Measurements from ENCODE around the gene SLC8A1. TPM values are rescaled to one million over a fixed set of nuclear protein-coding genes. Genes with fewer than 3 reads are reported as not detected.

SLC8A1 gene
- total and polyA plus RNA-seq, 10 of the 15 experiments (the other 5 are each of a cell fraction or from before 2014, with no cell fraction given) = under 0.01 to 1.2 (median 0.01) TPM; not detected in 3

DNA sequence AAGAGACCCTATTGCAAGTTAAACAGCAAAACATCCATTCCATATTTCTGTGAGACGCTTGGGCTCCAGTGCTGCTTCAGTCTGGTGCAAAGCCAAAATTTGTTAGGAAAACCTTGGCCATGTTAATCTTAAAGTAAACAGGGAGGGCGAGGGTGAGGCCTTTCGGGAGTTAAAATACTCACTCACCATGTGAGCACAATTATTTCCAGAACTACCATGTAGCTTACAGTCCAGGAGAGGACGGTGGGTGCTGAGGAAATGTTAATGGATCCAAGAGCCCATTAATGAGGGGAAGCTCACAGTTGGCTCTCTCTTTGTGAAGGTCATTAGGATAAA is 286.4 kb downstream of the SLC8A1 start:
- FAIRE-seq = no peak
- ChIA-PET SMC1A (ENCODE audit: uncharacterized antibody, unreplicated experiment) (interaction anchor here (0.7 kb wide), 1 partner anchor 13 kb away, joined by 4 read pairs; no protein-coding TSS in a partner anchor), POLR2A (no interaction called here), CTCF (no interaction called here), RAD21 (ENCODE audit: unreplicated experiment) (interaction anchor here (0.6 kb wide), 1 partner anchor 628 kb away, joined by 3 read pairs; no protein-coding TSS in a partner anchor)
- H3K79me2 ChIP-seq (ENCODE audit: control insufficient read depth, insufficient read depth, low read length) = no peaks in the 10 kb centered on the region
- H3K9ac ChIP-seq (ENCODE audit: control insufficient read depth, insufficient read depth, low read length) = no peak overlapping the region
- BruUV-seq (replicated peaks) = no TSS peak
- no peaks in the 10 kb centered on the region for H4K20me1 ChIP-seq (ENCODE audit: control insufficient read depth, insufficient read depth)
- DNase-seq (ENCODE audit: low read depth, low spot score) = no peak
- H3K4me2 ChIP-seq (ENCODE audit: control insufficient read depth, insufficient read depth) = no peak overlapping the region
- H3K36me3 ChIP-seq (ENCODE audit: control insufficient read depth in 2 of 2, insufficient read depth in 2 of 2, low read length in 1 of 2) = no peaks in the 10 kb centered on the region
- intact Hi-C loops (cut with micrococcal nuclease; ENCODE audit: unreplicated experiment) (no loop called here), in situ Hi-C loops (cut with MboI) (no loop called here)
- H2AFZ ChIP-seq (ENCODE audit: control insufficient read depth, low read depth, low read length) = no peak overlapping the region
- no peaks in the 10 kb centered on the region for H3K9me3 ChIP-seq (replicated peaks; ENCODE audit: control insufficient read depth, insufficient read depth, low read length)
- no peaks in the 10 kb centered on the region for H3K27me3 ChIP-seq (replicated peaks in 1 of 2; ENCODE audit: control insufficient read depth in 2 of 2, insufficient read depth in 2 of 2, low read length in 1 of 2)
- no peak overlapping the region for H3K4me3 ChIP-seq
- 31% methylated on average over 4 of the region's 4 CpGs for WGBS (ENCODE audit: insufficient coverage, insufficient replicate concordance, low lambda C conversion rate, missing lambda C conversion rate)
- no peaks in the 10 kb centered on the region for H3K4me1 ChIP-seq (ENCODE audit: control insufficient read depth, insufficient read depth, low read length)
- H3K27ac ChIP-seq (ENCODE audit: control insufficient read depth, insufficient read depth) = no peak overlapping the region
- no peak for ATAC-seq
- TF ChIP-seq NRF1 (conservative IDR thresholded peaks at IDR 0.05; ENCODE audit: low read depth, low read length) (no peak), JUNB (IDR thresholded peaks at IDR 0.05) (no peak), SIX5 (IDR thresholded peaks at IDR 0.05; ENCODE audit: low read depth, low read length, severe bottlenecking) (no peak), BMI1 (IDR thresholded peaks at IDR 0.05; ENCODE audit: borderline replicate concordance) (no peak), BACH1 (IDR thresholded peaks at IDR 0.05; ENCODE audit: borderline replicate concordance) (no peak), NFXL1 (IDR thresholded peaks at IDR 0.05; ENCODE audit: borderline replicate concordance) (no peak), MEF2B (IDR thresholded peaks at IDR 0.05; ENCODE audit: partially characterized antibody, poor library complexity, severe bottlenecking) (no peak), SMC3 (IDR thresholded peaks at IDR 0.05; ENCODE audit: borderline replicate concordance, low read length) (no peak), CREM (IDR thresholded peaks at IDR 0.05; ENCODE audit: low read depth) (no peak), TARDBP (IDR thresholded peaks at IDR 0.05; ENCODE audit: borderline replicate concordance) (no peak), DPF2 (IDR thresholded peaks at IDR 0.05) (no peak)
- TF ChIP-seq, protein P1, sequence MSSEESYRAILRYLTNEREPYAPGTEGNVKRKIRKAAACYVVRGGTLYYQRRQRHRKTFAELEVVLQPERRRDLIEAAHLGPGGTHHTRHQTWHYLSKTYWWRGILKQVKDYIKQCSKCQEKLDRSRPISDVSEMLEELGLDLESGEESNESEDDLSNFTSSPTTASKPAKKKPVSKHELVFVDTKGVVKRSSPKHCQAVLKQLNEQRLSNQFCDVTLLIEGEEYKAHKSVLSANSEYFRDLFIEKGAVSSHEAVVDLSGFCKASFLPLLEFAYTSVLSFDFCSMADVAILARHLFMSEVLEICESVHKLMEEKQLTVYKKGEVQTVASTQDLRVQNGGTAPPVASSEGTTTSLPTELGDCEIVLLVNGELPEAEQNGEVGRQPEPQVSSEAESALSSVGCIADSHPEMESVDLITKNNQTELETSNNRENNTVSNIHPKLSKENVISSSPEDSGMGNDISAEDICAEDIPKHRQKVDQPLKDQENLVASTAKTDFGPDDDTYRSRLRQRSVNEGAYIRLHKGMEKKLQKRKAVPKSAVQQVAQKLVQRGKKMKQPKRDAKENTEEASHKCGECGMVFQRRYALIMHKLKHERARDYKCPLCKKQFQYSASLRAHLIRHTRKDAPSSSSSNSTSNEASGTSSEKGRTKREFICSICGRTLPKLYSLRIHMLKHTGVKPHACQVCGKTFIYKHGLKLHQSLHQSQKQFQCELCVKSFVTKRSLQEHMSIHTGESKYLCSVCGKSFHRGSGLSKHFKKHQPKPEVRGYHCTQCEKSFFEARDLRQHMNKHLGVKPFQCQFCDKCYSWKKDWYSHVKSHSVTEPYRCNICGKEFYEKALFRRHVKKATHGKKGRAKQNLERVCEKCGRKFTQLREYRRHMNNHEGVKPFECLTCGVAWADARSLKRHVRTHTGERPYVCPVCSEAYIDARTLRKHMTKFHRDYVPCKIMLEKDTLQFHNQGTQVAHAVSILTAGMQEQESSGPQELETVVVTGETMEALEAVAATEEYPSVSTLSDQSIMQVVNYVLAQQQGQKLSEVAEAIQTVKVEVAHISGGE (CRISPR knock-in tag; IDR thresholded peaks at IDR 0.05) = no peak
- TF ChIP-seq, protein P2, sequence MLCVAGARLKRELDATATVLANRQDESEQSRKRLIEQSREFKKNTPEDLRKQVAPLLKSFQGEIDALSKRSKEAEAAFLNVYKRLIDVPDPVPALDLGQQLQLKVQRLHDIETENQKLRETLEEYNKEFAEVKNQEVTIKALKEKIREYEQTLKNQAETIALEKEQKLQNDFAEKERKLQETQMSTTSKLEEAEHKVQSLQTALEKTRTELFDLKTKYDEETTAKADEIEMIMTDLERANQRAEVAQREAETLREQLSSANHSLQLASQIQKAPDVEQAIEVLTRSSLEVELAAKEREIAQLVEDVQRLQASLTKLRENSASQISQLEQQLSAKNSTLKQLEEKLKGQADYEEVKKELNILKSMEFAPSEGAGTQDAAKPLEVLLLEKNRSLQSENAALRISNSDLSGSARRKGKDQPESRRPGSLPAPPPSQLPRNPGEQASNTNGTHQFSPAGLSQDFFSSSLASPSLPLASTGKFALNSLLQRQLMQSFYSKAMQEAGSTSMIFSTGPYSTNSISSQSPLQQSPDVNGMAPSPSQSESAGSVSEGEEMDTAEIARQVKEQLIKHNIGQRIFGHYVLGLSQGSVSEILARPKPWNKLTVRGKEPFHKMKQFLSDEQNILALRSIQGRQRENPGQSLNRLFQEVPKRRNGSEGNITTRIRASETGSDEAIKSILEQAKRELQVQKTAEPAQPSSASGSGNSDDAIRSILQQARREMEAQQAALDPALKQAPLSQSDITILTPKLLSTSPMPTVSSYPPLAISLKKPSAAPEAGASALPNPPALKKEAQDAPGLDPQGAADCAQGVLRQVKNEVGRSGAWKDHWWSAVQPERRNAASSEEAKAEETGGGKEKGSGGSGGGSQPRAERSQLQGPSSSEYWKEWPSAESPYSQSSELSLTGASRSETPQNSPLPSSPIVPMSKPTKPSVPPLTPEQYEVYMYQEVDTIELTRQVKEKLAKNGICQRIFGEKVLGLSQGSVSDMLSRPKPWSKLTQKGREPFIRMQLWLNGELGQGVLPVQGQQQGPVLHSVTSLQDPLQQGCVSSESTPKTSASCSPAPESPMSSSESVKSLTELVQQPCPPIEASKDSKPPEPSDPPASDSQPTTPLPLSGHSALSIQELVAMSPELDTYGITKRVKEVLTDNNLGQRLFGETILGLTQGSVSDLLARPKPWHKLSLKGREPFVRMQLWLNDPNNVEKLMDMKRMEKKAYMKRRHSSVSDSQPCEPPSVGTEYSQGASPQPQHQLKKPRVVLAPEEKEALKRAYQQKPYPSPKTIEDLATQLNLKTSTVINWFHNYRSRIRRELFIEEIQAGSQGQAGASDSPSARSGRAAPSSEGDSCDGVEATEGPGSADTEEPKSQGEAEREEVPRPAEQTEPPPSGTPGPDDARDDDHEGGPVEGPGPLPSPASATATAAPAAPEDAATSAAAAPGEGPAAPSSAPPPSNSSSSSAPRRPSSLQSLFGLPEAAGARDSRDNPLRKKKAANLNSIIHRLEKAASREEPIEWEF (IDR thresholded peaks at IDR 0.05; ENCODE audit: insufficient replicate concordance, low read depth, low read length) = no peak

Measured in GM12878 (cell line).